ENCODE measurements around the gene GPR55.

Gene GPR55

DNA sequence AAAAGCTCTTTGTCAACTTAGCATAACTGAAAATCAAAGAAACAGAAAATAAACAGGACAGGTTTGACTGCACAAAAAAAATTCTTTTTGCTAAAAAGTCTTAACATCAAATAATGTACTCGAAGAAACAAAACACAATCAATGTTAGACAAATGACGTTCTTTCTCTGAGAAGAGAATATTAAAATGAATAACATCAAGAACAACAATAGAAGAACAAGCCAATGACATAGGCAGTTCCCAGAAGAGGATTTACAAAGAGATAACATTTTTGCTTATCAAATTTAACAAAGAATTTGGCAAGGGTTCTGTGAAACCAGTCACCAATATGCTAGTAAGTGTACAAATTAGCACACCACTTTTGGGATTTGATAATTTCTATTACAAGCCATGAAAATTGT, 5.8 kb downstream of the GPR55 start:
- no peak for DNase-seq (ENCODE audit: low read depth)

DNA sequence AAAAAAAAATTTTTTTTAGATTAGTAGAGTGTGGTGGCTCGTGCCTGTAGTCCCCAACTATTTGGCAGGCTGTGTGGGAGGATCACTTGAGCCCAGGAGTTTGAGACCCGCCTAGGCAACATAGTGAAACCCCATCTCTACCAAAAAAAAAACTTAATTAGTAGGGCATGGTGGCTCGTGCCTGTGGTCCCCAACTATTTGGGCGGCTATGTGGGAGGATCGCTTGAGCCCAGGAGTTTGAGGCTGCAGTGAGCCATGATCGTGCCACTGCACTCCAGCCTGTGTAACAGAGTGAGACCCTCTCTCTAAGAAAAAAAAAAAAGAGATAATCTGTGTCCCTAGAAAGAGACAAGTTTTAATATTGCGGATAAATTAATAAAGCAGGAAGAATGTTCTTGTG, 8.8 kb downstream of the GPR55 start:
- DNase-seq (ENCODE audit: low read depth) = no peak

DNA sequence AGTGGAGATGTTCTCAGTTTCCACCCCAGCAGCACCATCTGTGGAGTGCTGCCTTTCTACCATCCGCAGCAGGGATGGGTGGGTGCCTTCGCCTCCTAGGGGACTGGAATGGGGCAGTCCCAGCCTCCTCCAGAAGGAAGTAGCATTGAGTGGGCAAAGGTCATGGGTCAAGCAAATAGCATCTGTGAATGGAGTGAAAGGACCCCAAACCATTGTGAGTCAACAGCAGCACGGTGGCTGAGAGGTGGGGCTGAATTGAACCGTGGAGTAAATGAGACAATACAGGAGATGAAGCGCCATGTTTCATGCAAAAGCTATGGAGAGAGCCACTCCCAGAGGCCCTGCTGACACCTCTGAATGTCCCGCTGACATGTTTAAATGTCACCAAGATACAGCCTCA, 9.7 kb downstream of the GPR55 start:
- DNase-seq (ENCODE audit: low read depth) = no peak

DNA sequence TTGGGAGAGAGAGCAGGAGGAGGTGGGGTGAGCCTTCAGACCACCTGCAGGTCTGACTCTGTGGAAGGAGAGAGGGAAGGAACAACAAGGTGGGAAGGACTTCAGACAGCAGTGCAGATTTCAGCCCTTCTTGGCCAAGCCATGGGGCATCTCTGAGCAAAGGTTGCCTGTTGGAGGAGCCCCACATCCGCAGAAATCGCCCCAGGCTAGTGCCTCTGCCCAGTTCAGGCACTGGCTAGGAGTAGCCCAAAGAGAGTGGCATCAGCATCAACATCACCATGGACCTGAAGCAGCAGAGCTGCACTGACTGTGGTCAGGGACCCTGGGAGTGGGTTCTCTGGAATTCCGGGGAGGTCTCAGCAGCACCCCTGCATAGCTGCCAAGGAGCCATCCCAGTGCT, 10.2 kb downstream of the GPR55 start:
- DNase-seq (ENCODE audit: low read depth) = no peak

GRCh38 chr2:230913406-230914143, 11.5 kb downstream of the GPR55 start:
- DNase-seq (ENCODE audit: low read depth) = no peak

DNA sequence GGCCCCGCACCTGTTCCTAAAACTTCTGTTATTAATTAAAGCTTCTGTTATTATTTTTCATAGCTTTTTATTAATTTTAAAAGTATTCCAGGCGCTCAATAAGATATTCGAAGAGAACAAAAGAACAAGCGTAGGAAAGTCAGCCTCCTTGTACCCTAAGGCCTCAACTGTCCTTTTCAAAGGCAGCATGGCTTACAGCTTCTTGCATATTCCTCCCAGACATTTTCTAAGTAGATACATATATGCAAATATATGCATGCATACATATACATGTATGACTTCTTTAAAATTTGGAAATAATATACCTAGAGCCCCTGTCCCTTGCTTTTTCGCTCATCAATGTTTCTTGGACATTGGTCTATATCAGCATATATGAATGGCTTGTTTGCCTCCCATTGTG, 12.3 kb downstream of the GPR55 start:
- no peak for DNase-seq (ENCODE audit: low read depth)

DNA sequence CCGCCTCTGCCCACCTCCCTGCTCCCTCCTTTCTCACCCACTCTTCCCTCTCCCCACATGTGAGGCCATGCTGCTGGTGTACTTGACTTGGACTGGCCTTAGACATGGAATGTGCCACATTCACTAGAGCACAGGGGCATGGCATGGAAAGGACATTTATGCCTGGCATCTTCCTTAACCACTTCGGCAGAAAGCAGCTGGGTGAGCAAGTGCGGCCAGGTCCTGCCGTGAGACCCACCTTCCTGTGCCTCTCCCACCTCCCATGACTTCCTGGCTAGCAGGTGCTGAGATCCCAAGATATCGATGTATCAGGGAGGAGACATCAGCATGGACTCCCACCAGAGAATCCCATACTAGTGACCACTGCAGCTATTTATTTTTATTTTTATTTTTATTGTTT, 13.0 kb downstream of the GPR55 start:
- no peak for DNase-seq (ENCODE audit: low read depth)

DNA sequence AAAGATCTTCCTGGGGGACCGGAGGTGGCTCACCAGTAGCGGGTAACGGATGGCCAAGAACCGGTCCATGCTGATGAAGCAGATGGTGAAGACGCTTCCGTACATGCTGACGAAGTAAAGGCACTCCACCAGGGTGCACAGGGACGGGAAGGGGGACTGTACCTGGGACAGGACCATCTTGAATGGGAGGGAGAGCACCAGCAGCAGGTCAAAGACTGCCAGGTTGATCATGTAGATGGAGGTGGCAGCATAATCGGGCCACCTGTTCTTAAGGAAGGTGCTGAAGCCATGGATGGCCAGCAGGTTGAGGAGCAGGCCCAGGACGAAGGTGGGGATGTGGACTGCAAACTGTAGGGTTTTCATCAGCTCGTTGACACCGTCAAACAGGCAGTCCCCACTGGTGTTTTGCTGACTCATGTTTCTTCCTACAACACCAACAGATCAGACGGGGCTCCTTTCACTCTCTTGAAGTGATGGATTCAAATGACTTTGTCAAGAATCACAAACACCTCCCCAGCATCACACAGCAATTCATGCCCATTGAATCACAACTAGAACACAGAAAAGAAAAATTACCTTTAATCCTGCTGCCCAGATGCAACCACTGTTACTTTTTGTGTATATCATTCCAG, 14.4 kb downstream of the GPR55 start:
- no peak for DNase-seq (ENCODE audit: low read depth)

GRCh38 chr2:230909841-230910545, 15.0 kb downstream of the GPR55 start:
- no peak for DNase-seq (ENCODE audit: low read depth)

GRCh38 chr2:230908595-230909191, 16.3 kb downstream of the GPR55 start:
- DNase-seq (ENCODE audit: low read depth) = peak; percentile 70

DNA sequence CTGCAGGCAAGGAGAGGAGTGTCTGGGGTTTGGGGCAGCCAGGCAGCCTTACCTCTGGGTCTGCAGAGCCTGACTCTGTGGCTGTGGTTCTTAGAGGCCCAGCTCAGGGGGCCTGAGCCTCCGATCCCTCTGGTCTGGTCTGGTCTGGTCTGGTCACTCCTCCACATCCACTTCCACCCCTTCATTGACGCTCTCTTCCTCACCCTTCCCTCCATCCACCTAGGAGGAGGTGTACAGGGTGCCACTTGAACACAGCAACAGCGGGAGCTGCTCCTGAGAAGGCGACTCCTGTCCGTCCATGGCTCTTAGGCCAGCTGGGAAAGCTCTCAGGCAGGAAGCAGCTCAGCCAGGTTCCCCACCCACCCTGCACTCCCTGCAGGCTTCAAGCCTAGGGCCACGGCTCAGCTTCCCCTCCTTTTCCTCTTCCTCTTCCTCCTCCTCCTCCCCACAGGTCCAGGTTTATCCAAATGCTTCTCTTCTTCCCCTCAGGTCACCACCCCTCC, 16.9 kb downstream of the GPR55 start:
- DNase-seq (ENCODE audit: low read depth) = no peak

DNA sequence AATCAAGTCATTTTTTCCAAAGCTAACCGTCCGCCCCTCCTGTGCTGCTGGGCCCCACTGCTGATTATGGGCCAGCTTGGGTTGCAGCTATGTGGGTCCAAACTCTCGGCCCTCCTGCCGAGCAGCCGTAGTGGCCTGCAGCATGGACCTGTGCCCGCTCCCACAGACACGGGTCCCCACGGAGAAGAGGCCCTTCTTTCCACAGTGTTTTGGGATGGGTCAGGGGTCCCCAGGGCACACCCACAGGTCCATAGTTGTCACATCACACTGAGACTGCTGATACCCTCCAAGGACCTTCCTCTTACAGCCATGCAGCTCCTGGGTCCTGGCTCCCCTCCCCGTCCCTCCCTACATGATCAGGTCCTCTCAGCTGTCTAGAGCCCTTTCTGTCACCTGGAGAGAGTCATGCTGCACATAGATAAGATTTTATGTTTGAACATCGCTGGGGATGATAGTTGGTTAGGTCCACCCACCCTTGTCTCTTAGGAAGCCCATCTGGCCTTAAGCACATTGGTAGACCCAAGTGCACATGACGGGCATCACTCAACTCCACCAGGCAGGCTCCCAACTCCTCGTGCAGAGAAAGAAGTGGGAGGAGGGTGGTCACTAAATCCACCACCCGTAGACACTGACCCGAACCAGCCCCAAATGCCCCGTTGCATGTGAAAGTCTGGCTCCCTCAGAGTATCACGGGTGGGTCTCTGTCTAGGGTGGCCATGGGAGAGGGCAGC, 17.5 kb downstream of the GPR55 start:
- DNase-seq (ENCODE audit: low read depth) = no peak

DNA sequence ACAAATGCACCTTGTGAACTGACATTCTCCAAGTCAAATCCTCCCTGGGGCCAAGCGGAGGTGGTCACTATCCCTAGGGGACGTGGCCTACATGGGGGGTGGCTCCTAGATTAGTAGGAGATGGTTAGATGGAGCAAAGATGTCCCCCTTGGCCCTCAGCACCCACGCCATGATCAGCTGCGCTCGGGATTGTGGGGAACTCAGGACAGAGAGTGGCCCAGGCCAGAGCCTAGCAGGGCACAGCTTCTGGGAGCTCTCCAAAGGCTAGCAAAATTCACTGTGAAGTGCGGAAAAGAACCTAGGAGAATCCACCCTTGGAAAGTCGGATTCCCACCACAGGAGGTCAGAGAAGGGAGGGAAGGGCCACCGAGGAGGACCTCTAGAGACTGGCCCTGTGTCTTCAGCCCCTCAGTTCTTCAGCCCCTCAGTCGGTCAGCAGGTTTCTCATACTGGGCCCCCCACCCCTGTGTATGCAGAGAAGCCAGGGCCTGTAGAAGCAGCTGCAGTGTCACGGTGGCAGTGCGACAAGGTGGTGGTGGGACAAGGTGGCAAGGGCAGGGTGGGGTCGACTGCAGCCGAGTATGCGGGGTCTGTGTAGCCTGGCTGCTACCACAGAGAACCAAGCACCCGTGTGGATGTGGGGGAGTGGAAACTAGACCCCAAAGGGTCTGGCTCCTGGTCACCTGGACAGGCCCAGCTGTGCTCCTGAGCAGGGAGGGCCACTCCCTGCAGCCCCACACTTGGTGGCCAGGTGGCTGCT, 18.4 kb downstream of the GPR55 start:
- DNase-seq (ENCODE audit: low read depth) = no peak

DNA sequence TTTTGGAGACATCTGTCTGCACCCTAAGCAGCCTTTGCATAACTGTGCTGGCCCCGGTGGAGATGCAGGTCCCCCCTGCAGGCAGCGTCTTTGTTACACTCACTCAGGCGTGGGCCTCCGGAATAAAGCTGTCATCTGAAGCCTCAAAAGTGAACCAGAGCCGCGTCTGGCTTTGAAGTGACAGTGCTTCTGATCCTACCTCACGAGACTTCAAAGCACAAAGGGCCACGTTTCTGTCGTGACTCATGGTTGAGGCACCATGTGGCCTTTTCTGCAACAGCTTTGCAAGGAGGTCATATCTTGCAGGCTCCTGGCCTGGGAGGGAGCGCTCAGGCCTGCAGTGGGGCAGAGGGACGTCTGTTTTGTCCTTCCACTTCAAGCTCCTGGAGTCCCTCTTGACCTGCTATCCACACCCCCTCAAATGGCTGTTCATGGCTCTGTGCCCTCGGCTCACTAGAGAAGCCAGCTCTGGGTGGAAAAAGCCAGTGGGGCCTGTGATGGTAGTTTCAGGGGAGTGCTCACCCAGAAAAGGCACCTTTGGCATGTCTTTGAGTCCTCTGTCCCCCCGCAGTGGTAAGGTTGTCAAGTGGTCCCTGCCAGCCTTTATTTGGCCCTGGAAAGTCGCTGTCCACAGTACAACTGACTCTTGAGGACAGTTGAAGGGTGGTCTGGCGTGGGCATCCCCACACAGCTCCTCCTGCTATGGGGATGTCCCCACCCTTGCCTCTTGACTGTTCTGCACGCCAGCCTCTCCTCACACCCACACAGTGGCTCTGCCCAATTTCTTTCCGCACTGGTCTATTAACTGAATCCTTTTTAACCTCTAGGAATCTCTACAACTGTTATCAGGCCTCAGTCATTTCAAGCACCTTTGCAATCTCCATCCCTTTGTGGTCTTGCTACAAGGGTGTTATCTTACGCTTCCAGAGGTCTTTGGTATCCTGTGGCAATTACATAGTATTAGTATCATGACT, 19.3 kb downstream of the GPR55 start:
- no peak for DNase-seq (ENCODE audit: low read depth)

- no peak for DNase-seq (ENCODE audit: low read depth)
Observed at GRCh38 chr2:230904856-230905447, 20.1 kb downstream of the GPR55 start.

- DNase-seq (ENCODE audit: low read depth) = no peak
Observed at GRCh38 chr2:230903231-230904150, 21.6 kb downstream of the GPR55 start.

DNA sequence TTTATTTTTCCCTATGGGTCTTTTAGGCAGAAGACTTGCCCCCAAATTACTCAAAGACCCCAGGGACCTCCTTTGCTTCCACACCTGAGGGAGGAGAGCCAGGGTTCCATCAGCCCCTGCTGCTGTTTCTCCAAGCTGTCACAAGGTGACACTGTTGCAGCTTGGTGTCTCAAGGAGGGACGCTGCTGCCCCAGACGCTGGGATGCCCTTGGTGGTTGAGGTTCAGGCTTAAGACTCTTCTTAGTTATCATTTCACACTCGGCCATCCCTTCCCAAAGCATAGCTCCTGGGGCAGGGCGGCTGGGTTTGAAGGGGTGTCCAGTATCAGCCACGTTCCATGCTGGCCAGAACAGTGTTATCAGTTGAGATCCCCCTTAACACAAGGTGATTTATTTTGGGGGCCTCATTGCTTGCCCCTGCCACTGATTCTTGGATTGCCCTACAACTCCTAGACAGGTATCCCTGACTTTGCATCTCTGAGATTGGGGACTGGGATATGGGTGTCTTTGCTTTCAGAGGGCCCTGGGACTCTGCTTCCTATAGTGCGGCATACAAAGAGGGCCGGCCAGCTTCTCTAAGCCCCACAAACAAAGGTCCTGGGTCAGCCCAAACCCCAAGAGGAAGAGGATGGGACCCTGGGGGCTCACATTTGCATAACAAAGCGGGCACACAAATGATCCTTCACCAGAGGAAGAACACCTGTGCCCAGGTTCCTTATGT, 22.7 kb downstream of the GPR55 start:
- DNase-seq (ENCODE audit: low read depth) = peak; percentile 30

- DNase-seq (ENCODE audit: low read depth) = no peak
Observed at GRCh38 chr2:230901006-230901405, 24.0 kb downstream of the GPR55 start.

Measured in GM04504 (cell line).